ENCODE results near the gene S100A9.
"Not testable (repeated sequence)": the region's sequence is repeated elsewhere in the genome, so short reads cannot be mapped to it uniquely, and the experiment has no call there.

Gene S100A9

GRCh38 chr1:153390938-153391710, 33.5 kb downstream of the S100A9 start, which contains the start of gene S100A8:
Gene S100A8 (minus strand): TSS chr1:153391073. CDS start chr1:153390535, 538 bp downstream.
- DNase-seq: peak; percentile 73

DNA sequence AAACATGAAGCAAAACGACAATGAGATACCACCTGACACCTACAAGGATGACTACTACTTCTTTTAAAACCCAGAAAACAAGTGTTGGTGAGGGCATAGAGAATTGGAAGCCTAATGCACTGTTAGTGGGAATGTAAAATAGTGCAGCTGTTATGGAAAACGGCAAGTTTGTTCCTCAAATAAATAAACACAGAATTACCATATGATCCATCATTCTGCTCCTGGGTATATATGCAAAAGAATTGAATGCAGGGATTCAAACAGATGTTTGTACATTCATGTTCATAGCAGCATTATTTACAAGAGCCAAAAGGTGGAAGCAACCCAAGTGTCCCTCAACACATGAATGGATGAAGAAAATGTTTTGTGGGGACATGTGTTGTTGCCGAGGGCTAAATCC, 34.6 kb downstream of the S100A9 start:
- DNase-seq: no peak

GRCh38 chr1:153392822-153393221, 35.2 kb downstream of the S100A9 start:
- DNase-seq: no peak

GRCh38 chr1:153393926-153394325, 36.3 kb downstream of the S100A9 start:
- peak; percentile 7 for DNase-seq

DNA sequence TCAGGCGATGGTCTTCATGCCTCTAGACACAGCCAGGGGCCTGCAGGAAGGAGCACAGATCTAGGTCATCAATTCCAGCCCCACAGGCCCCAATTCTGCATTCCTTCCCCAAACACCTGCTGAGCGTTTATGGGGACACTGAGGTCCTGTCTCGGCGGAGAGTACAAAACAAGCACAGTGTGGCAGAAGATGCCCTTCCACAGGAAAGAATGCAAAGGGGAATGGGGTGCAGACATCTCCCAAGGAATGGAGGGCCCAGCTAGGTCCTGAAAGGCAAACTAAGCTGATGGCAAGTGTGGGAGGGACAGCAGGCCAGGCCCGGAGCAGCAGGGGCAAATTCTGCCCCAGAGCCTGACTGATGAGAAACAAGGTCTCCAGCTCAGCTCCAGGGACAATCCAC, 36.7 kb downstream of the S100A9 start:
- no peak for DNase-seq

GRCh38 chr1:153395136-153395685, 37.6 kb downstream of the S100A9 start:
- no peak for DNase-seq

- no peak for DNase-seq
These were observed 38.1 kb downstream of the S100A9 start for GRCh38 chr1:153395776-153396175.

DNA sequence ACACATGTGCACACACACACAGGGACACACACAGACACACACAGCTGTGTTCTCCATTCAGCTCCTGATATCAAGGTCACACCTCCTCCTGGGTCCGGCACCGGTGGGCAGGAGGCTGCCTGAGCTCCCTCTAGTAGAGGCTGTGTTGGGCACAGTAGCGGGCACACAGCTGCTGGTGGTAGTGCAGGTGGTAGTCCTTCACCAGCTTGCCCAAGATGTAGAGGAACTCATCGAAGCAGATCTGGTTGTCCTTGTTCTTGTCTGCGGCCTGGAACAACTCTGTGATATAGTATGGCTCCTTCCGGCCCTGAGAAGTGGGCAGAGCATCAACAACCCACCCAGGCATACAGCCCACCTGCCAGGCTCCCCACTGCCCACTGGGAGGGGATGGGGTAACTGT, 38.8 kb downstream of the S100A9 start:
- DNase-seq: no peak

- DNase-seq: no peak
These were observed 39.6 kb downstream of the S100A9 start for GRCh38 chr1:153397051-153397923.

- DNase-seq: no peak
These were observed 40.4 kb downstream of the S100A9 start for GRCh38 chr1:153397924-153398651.

GRCh38 chr1:153399401-153400055, 41.9 kb downstream of the S100A9 start:
- no peak for DNase-seq

GRCh38 chr1:153400244-153400643, 42.6 kb downstream of the S100A9 start:
- peak; percentile 13 for DNase-seq

GRCh38 chr1:153401461-153401860, 43.8 kb downstream of the S100A9 start:
- no peak for DNase-seq

GRCh38 chr1:153402226-153402625, 44.6 kb downstream of the S100A9 start:
- DNase-seq: no peak

- no peak for DNase-seq
These were observed 45.9 kb downstream of the S100A9 start for GRCh38 chr1:153403421-153404085.

- no peak for DNase-seq
These were observed 46.5 kb downstream of the S100A9 start for GRCh38 chr1:153404086-153404635.

- peak; percentile 75 for DNase-seq
These were observed 47.1 kb downstream of the S100A9 start for GRCh38 chr1:153404768-153405167.

DNA sequence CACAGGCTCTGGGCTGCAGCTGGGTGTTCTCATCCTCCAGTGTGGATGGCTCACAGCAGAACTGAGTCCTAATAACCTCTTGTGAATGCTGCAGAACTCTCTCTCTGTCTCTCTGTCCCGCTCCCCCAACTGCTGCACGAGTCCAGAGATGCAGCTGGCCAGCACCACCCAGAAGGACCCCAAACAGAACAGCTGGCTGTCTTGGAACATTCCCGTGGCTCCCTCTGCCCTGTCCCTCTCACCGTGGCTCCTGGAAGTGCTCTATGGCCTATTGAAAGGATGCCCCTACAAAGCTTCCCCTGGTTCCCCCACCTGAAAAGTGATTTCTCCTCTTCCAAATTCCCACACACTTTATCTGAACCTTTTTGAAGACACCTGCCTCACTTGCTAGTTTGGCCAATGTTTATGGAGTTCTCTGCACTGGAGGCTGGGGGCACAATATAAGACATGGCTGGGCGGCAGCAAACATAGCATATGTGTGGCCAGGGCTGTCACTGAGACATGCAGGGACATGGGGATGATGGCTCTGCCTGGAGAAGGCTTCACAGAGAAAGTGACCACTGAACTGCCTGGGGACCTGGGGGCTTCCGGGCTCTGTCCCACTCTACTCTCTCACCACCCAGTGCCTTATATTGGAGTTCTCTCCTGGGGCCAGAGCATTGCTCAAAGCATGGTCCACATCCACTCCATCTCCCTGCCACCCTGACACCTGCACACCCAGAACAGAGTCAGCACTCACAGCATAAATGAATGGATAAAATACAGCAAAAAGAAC, 48.4 kb downstream of the S100A9 start:
- DNase-seq: not testable (repeated sequence)

GRCh38 chr1:153407274-153407673, 49.6 kb downstream of the S100A9 start:
- DNase-seq: not testable (repeated sequence)
